ENCODE data around the gene PSMB10.

Gene PSMB10

GRCh38 chr16:67885545-67885944 lies 51.1 kb downstream of the PSMB10 start:
- TF ChIP-seq GATA3 (IDR thresholded peaks at IDR 0.05; ENCODE audit: low read depth, low read length), result no peak
- TF ChIP-seq GATA2 (IDR thresholded peaks at IDR 0.05; ENCODE audit: low read depth, low read length), result no peak

GRCh38 chr16:67884684-67885083 lies 52.0 kb downstream of the PSMB10 start, which contains the start of gene NRN1L:
Gene NRN1L, plus strand, starts transcription at chr16:67884885. Its CDS starts 19 bp downstream, at chr16:67884904.
- TF ChIP-seq GATA3 (IDR thresholded peaks at IDR 0.05; ENCODE audit: low read depth, low read length), result no peak
- TF ChIP-seq GATA2 (IDR thresholded peaks at IDR 0.05; ENCODE audit: low read depth, low read length), result no peak
